HG03097 (cell line): ENCODE measurements around the gene CHRNB2.

Experiments used
- ATAC-seq: cut with Tn5 transposase; IDR thresholded peaks from one replicate; pipeline ENCODE4 v1.9.1; 2021; ENCODE audit not compliant: unreplicated experiment, low FRiP score

Gene CHRNB2

DNA sequence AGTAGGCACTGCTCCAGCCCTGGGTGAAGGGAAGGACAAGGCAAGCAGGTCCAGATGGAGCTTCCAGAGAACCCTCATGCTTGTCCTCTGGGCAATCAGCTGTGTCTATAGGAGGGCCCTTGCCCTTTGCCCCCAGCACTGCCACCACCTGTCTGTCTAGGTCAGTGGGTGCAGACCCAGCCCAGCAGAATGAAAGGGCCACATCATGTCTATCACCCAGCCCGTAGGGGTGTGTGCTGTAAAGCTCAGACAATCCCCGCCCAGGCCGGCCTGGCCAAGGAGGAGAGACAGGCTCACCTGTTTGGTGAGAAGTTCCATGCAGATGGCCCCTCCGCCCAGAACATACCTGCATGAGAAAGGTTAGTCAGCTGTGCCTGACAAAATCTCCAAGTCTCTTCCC, 16.1 kb upstream of the CHRNB2 start:
- ATAC-seq = no peak

DNA sequence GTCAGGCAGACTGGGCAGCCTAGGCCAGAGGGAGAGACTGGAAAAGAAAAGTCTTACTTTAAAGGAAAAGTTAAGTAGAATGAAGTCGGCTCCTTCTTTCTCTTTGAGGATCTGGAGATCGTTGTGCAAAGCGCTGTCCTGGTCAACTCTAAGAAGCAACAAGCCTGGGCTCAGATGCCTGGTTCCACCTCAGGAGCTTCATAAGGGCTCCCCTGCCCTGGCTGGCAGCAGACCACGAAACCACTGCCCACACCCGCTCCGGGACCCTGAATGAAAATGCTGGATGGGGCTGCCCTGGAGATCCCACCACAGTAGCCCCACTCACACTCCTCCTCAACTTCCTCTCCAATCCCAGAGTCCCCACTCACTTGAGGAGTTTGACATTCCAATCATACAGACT, 15.5 kb upstream of the CHRNB2 start:
- ATAC-seq = no peak

DNA sequence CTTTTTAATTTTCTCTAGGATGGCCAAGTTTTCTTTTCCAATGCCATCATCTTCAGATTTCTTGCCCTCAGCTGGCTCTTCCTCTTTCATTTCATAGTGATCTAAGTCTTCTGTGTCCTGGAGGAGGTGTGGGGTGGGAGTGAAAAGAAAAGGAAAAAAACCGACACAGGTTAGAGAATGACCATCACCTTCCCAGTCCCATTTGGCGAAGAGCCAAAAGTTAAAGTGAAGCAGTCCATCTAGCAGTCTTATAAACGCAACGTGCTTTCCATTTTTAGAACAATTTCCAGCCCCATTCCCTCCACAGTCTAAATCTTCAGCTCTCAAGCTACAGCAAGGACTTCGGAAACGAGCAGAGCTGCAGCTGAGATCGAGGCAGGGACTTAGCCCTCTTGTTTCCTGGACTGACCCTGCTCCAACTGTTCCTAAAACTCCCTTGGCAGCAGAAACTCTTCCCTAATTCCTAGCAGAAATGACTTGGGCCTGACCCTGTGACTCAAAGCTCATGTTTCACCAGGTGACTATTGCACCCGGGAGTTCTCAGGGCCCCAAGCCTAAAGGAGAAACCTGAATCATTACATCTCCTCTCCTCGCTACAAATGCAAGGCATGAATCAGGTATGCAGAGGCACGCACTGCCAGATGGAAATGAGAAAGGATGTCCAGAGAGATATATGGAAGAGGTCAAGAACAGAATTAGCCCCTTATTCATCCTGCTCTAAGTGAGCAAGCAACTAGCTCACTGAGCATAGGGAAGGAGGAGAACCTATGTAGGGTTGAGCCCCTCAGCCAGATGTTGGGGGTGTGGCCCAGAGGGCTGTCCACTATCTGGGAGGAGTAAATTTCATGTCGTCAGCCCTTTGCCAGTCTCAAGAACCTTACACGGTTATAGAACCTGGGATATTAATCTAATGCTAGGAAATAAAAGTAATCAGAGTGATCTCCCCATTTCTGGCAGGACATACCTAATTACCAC, 14.2 kb upstream of the CHRNB2 start:
- no peak for ATAC-seq

DNA sequence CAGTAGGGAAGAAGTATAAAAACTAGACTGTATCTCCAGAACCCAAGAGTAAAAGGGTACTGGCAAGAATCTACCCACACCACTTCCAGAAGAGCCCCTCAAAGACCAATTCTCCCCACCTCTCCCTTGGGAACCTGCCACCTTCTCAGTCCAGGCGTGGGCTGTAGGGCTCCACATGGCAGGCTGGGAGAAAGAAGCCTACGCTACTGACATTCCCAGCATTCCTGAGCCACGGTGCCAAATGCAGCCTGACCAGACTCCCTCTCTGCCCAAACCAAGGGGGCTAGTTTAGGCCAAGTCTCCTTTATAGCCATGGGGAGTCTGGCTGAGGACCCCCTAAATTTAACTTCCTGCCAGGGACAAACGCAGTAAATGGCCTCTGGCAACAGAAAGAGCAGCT, 11.2 kb upstream of the CHRNB2 start:
- no peak for ATAC-seq

DNA sequence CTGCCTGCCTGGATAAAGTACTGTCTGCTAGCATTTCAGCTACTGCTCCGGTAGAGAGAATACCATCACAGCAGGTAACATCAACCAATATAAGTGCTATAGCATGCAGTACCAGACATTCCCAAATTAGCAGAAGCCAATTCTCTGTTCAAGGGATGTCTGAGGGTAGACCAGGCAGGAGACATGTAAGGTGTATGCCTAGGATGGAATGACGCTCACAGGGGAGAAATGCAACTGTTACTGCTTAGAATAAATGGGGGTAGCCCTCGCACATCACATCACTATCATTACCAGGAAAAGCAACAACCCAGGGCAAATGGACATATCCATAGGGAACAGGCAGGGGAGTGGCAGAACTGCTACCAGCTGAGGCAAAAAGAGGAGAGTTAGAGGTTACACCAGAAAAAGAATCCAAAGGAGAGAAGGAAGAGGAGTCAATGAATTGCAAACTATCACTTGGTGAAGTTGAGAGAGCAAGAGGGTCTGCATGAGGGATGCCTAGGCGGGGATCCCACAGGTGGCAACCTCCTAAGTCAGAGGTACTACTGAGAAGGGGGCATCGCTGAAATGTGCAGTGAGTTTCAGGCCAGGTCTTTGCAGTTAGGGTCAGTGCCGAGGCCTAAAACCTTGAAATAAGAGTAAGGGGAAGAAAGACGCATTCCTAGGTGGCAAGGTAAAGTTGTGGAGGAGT, 10.2 kb upstream of the CHRNB2 start:
- no peak for ATAC-seq

DNA sequence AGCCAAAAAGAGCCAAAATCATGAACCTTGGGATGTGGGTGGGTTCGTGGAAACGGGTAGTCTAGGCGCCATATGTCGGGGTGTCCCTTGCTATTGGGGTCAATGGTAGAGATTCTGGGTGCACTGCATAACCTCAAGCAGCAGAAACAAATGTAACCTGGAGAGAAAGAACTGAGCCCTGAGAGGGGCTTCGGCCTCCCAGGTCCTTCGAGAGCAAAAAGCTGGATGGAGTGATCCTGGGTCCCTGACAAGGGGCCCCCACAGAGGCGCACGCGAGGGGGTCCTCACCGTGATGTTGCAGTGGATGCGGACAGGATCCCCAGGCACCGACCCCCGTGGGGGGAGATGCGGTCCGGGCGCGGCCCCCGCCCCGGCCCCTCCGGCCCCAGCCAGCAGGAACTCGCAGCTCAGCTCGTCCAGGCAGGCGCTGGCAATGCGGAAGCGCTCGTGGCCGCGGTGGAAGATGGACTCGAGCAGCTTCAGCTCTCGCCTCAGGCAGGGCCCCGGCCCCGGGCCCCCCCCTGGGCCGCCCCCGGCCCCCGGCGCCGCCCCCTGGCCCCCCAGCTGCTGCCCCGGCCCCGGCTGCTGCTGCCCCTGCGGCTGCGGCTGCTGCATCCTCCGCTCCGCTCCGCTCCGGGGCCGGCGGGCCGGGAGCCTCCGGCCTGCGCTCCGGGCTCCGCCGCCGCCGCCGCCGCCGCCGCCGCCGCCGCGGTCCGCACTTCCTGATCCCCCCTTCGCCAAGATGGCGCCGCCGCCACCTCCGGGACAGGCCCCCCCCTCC, 9.4 kb upstream of the CHRNB2 start, which contains the start of gene UBE2Q1:
Gene UBE2Q1 (minus strand): TSS at position 724 of the 781 bp plus-strand sequence. CDS start 109 bp downstream, at position 615.
- peak; percentile 5 for ATAC-seq

DNA sequence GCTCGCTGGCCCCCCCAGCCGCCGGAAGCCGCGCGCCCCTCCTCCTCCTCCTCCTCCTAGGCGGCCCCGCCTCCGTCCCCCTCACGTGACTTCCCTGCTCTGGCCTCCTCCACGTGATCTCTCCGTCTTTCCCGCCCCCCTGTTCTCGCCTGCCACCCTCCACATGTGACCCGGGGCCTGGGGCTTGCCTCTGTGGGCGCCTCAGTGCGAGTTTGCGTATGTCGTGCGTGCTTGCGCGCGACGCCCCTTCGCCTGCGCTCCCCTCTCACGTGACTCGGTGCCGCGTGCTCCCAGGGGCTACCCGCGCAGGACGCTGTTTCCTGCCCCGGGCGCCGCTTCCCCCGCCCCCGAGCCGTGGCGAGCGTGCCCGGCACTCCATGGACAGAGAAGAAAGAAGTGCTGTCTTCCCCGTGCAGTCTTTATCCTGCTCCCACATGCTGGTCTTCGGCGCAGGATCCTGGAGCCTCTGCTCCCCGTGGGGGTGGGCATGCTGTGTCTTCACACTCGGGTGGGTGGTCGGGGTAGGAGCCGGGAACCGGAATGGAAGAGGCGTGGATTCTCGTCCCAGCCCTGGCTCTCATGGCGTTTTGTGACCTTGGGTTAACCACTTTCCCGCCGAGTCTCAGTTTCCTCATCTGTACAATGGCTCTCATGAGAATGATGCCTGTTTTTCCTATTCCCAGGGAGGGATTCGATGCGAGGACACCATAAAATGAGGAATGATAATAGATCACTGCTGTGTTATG, 8.7 kb upstream of the CHRNB2 start:
- ATAC-seq = peak; percentile 85

DNA sequence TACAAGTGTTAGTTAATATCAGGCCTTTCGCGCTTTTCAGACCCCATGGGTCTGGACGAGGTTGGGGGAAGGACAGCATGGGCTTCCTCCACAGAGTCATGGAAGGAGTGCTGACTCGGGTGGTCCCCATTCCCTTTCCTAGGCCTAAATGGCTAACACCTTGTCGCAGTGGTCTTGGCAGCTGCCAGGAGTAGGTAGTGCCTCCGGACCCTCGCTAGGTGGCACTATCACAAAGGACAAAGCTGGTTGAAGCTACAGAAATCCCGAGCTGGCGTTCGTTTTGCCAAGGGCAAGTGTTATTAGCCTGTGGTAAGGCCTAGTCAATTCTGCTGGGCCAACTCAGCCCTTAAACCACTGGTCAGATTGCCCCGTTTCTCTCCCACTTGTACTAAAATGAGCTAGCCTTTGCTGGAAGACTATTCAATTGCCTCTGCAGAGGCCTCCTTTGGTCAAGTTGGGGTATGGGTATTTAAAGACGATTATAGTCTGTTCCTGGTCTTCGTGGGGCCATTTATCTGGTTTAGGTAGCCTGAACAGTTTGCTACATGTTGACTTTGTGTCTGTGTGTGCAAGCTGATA, 8.0 kb upstream of the CHRNB2 start:
- ATAC-seq = peak; percentile 39

DNA sequence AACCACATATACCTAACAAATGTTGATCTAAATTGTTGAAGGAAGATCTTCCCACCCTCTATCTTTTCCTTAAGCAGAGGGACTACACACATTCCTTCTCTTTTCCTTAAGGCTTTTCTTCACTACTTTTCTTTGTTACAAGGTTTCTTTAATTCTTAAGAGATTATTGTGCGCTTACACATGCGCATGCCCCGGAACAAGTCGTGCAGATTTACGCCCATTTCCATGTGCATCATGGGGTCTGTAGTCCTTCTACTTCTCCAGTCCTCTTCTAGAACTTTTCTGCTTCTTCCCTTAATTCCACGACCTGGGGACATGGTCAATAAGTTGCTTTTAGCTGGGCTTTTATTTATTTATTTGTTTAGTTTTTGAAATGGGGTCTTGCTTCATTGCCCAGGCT, 1.7 kb upstream of the CHRNB2 start:
- ATAC-seq = no peak

DNA sequence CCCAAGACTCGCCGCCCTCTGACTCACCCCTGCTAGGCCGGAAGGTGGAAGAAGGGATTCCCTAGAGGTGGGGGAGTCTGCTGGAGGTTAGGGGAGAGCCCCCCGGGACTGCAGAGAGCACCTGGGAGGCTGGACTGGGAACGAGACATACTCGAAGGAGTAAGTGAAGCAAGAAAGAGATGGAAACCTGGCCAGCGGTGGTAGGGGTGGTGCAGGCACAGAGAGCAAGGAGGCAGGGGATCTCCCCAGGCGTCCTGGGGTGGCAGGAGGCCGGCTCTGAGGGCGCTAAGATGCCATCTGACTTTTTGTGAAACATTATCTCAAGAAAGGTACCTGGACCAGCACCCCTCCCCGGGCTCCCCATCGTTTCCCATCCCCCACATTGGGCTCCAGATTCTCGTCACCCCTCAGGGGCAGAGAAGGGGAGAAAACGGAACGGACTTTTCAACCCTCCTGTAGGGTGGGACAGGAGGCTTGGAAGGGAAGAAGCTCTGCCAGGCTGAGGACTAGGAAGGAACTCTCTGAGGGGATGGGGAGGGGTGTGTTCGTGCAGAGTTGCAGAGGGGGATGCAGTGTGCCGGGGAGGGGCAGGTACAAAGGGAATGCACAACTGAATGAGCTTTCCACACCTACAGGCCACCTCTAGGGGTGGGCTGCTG, 708 bp downstream of the CHRNB2 start:
- ATAC-seq = no peak

DNA sequence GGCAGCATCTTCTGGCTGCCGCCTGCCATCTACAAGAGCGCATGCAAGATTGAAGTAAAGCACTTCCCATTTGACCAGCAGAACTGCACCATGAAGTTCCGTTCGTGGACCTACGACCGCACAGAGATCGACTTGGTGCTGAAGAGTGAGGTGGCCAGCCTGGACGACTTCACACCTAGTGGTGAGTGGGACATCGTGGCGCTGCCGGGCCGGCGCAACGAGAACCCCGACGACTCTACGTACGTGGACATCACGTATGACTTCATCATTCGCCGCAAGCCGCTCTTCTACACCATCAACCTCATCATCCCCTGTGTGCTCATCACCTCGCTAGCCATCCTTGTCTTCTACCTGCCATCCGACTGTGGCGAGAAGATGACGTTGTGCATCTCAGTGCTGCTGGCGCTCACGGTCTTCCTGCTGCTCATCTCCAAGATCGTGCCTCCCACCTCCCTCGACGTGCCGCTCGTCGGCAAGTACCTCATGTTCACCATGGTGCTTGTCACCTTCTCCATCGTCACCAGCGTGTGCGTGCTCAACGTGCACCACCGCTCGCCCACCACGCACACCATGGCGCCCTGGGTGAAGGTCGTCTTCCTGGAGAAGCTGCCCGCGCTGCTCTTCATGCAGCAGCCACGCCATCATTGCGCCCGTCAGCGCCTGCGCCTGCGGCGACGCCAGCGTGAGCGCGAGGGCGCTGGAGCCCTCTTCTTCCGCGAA, 3.8 kb downstream of the CHRNB2 start:
- ATAC-seq = no peak

DNA sequence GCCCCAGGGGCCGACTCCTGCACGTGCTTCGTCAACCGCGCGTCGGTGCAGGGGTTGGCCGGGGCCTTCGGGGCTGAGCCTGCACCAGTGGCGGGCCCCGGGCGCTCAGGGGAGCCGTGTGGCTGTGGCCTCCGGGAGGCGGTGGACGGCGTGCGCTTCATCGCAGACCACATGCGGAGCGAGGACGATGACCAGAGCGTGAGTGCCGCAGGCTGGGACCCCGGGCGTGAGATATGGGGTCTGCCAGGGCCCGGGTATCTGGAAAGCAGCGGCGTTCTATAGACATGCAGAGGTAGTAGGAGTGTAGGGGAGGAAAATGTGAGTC, 4.3 kb downstream of the CHRNB2 start:
- no peak for ATAC-seq

DNA sequence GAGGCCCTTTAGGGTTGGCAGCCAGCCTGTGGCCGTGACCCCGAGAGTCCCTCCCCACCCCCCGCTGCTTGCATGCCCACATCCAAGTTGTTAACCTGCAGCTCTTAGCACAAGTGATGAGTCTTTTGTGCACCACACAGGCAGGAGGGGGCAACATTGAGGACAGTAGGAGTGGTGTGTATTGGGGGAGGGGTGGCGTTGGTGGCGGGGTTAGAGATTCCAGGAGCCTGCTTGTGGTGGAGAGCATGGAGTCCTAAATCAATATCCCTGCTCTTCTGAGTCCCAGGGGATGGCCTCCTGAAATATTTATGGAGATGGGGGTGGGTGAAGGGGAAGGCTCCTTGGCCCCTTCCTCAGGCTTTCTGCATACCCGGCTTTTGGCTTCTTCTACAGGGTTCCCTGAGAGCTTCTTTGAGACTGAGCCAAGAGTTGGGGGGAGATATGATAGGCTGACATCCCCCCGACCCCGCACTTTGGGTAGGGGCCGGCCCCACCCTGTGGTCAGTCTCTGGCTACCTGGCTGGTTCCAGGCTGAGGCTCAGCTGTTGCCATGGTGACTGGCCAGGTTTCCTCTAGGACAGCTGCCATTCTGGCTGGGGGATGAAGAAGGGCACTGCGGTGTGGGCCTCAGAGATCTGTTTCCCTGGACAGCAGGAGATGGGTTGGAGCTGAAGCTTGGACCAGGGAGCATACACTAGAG, 5.0 kb downstream of the CHRNB2 start:
- no peak for ATAC-seq

DNA sequence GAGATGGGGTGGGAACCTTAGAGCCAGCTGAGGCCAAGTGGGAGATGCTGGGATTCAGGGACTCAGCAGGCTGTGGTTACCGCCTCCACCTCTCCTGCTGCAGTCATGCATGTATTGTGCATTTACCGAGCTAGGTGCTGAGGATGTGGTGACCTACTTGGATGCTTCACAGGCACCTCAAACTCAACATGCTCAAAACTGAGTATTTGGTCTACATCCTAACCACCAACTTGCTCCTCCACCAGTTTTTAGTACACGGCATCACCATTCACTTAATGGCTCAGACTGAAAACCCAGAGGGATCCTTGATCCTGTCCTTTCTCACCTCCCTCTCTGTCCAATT, 5.6 kb downstream of the CHRNB2 start:
- ATAC-seq = no peak

DNA sequence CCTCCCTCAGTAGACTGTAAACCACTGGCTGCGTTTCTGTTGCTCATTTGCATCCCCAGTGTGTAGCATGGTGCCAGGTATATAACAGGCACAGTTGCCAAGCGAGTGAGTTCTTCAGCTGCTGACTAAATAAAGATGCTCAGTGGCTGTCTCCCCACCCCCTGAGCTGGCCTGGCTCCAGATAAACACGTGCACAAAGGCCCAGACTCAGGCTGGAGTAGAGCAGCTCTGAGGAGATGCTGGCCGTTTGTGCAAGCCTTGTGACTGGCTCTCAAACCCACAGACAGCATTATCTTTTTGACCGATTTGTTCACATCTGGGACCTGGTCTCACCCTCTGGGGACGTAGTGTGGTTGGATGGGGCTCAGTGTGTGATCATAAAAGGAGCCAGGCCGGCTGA, 7.1 kb downstream of the CHRNB2 start:
- ATAC-seq = no peak

DNA sequence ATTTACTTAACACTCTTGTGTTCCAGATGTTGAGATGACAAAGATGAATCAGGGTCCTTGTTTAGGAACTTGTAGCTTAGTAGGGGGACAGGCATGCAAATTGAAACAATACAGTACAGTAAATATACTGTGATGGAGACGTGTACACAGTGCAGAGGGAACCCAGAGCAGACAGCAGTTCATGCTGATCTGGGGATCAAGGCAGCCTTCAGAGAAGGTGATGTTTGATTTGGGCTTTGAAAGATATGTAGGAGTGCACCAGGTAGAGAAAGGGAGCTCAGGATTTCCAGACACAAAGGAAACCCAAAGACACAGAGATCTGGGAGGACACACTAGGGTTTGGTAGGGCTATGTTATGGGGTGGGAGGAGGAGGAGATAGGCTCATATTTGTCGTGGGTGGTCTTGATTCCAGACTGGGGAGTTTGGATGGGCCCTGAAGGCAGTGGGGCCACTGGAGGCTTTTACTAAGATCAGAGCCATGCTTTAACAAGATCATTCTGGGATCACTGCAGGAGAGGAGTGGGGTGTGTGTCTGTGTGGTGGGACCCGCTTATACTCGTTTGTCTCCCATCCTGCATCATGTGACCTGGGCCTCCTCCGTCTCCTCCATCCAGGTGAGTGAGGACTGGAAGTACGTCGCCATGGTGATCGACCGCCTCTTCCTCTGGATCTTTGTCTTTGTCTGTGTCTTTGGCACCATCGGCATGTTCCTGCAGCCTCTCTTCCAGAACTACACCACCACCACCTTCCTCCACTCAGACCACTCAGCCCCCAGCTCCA, 7.8 kb downstream of the CHRNB2 start:
- ATAC-seq = no peak

DNA sequence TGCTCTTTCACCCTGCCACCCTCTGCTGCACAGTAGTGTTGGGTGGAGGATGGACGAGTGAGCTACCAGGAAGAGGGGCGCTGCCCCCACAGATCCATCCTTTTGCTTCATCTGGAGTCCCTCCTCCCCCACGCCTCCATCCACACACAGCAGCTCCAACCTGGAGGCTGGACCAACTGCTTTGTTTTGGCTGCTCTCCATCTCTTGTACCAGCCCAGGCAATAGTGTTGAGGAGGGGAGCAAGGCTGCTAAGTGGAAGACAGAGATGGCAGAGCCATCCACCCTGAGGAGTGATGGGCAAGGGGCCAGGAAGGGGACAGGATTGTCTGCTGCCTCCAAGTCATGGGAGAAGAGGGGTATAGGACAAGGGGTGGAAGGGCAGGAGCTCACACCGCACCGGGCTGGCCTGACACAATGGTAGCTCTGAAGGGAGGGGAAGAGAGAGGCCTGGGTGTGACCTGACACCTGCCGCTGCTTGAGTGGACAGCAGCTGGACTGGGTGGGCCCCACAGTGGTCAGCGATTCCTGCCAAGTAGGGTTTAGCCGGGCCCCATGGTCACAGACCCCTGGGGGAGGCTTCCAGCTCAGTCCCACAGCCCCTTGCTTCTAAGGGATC, 8.5 kb downstream of the CHRNB2 start:
- ATAC-seq = no peak
